Stomach (tissue), 9 donors: ENCODE results near the gene KLHL30. TPM values are rescaled to one million over a fixed set of nuclear protein-coding genes. Genes with fewer than 3 reads are reported as not detected.
"Not testable (repeated sequence)": the region's sequence is repeated elsewhere in the genome, so short reads cannot be mapped to it uniquely, and the experiment has no call there.

Experiments
- DNase-seq, 2 donors: peaks; one replicate each; pipeline versions ENCODE4 v3.0.0 to v3.0.0-alpha.2; 2013 to 2019
- H3K27ac ChIP-seq, 5 donors: fragments of 200-600 bp in 4 of 5; sonication (generic) in 4 of 5; one replicate each; pipeline ENCODE4 v1.5.1; 2013 to 2019; ENCODE audit warnings: mild to moderate bottlenecking in 1 of 5, moderate library complexity in 1 of 5
- H3K27me3 ChIP-seq, 3 donors: fragments of 200-600 bp; sonication (generic); one replicate each; pipeline ENCODE4 v1.5.1; 2017 to 2019; ENCODE audit warnings: mixed run types in 1 of 3
- H3K36me3 ChIP-seq, 4 donors: fragments of 200-600 bp; sonication (generic); 1 replicate in 3 of 4; 2 replicates in 1 of 4; pipeline ENCODE4 v1.5.1; 2016 to 2019
- H3K4me1 ChIP-seq, 4 donors: fragments of 200-600 bp; sonication (generic); one replicate each; pipeline ENCODE4 v1.5.1; 2016 to 2019
- H3K4me3 ChIP-seq, 4 donors: fragments of 200-600 bp; sonication (generic) in 3 of 4; one replicate each; pipeline ENCODE4 v1.5.1; 2016 to 2019; ENCODE audit warnings: mild to moderate bottlenecking in 1 of 4
- H3K9me3 ChIP-seq, 4 donors: fragments of 200-600 bp; sonication (generic); one replicate each; pipeline ENCODE4 v1.5.1; 2016 to 2019
- EP300 ChIP-seq: sonication (generic); formaldehyde crosslinking; IDR thresholded peaks from one replicate; pipeline ENCODE4 v1.6.1; 2017; ENCODE audit warnings: antibody characterized with exemption
- POLR2A ChIP-seq, 4 donors: fragments of 450-650 bp; IDR thresholded peaks; one replicate each; pipeline ENCODE4 v1.6.1; 2016; ENCODE audit warnings: antibody characterized with exemption in 4 of 4, control low read depth in 2 of 4, mild to moderate bottlenecking in 1 of 4, moderate library complexity in 1 of 4
- POLR2AphosphoS5 ChIP-seq, 3 donors: sonication (generic); formaldehyde crosslinking; IDR thresholded peaks; one replicate each; pipeline ENCODE4 v1.6.1; 2016; ENCODE audit warnings: antibody characterized with exemption in 3 of 3
- WGBS, 5 donors: extraction: QIAGEN DNeasy Blood & Tissue Kit in 3 of 5; methylation state at CpG; one replicate each; pipeline versions ENCODE4 v1.1.5 to v1.1.7; 2013 to 2018; 5-methylcytosine and 5-hydroxymethylcytosine counted together
- intact Hi-C: fragments of 100-400 bp; cut with DNase I; formaldehyde crosslinking; loops from one replicate; pipeline ENCODE4 v1.15.1; 2023; ENCODE audit warnings: low total_unique reads
- polyA plus RNA-seq, 3 donors: library from polyadenylated mRNA; stranded (reverse); fragments of 200-250 nt; gene quantifications; one replicate each; pipeline ENCODE4 v1.2.3, GENCODE V29; 2013
- total RNA-seq, 5 donors: library from RNA; depleted of rRNA; stranded (reverse); fragments of >200 nt; gene quantifications; one replicate each; pipeline versions ENCODE4 v1.1.0 to v1.2.3, GENCODE V29; 2014 to 2016
- TF ChIP-seq, protein P1 (sequence below), 7 experiments: fragments of 450-650 bp in 4 of 7; fragments of 200-600 bp in 3 of 7; sonication (generic) in 3 of 7; IDR thresholded peaks; one replicate each; pipeline ENCODE4 v1.5.1; 2016 to 2019; ENCODE audit warnings: antibody characterized with exemption in 7 of 7, control low read depth in 2 of 7, mild to moderate bottlenecking in 1 of 7
- donor health status: healthy with polysubstance abuse.
- donor health status: Bipolar disorder and iron deficiency.
- donor health status: healthy.

The KLHL30 gene
- total and polyA plus RNA-seq, 8 donors = 0.06 to 1.7 (median 0.37) TPM; not detected in 2

DNA sequence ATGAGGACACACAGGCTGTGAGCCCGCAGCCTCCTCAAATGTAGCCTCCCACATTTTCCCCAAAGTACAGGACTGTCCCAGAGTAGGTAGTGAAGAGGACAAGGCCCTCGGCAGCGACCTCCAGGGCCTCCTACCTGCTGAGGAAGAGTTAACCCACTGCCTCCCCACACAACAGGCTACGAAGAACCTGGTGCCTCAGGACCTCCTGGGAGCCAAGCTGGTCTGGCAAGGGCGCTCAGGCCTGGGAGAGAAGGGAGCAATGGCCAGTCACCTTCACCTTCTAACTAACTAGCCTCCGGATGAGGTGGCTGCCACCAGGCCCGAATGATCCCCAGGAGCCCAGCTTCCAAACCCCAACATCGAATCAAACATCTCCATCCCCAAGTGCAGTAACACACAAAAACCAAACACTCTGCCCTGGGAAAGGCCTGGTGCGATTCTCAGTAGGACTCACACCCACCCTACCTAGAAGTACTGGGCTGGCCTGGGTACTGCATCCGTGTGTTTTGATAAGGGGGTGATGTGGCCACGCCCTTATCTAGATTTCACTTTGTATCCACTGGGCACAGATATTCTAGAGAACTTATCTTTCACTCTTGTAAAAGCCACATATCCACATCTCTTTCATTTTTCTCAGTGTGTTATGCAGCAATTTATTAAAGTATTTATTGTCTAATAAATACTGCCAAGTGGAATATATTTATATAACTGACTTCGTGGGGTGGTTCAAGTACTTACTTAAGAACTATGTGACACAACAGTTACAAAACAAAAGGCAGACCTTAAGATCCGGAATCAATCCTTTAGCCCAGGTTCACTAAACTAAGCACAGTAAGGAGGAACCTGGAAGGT lies 30.0 kb downstream of the KLHL30 start:
- DNase-seq = peak in 1 of 2 donors; percentile 1
- TF ChIP-seq POLR2A (IDR thresholded peaks at IDR 0.05) (no peak), POLR2AphosphoS5 (IDR thresholded peaks at IDR 0.05) (no peak), EP300 (no peak)
- TF ChIP-seq, protein P1, sequence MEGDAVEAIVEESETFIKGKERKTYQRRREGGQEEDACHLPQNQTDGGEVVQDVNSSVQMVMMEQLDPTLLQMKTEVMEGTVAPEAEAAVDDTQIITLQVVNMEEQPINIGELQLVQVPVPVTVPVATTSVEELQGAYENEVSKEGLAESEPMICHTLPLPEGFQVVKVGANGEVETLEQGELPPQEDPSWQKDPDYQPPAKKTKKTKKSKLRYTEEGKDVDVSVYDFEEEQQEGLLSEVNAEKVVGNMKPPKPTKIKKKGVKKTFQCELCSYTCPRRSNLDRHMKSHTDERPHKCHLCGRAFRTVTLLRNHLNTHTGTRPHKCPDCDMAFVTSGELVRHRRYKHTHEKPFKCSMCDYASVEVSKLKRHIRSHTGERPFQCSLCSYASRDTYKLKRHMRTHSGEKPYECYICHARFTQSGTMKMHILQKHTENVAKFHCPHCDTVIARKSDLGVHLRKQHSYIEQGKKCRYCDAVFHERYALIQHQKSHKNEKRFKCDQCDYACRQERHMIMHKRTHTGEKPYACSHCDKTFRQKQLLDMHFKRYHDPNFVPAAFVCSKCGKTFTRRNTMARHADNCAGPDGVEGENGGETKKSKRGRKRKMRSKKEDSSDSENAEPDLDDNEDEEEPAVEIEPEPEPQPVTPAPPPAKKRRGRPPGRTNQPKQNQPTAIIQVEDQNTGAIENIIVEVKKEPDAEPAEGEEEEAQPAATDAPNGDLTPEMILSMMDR (IDR thresholded peaks at IDR 0.05) = no peak
- 74 to 85% (median 76%) methylated on average over 11 to 13 of the region's 13 CpGs for WGBS, 5 donors
- H3K4me1 ChIP-seq = peaks cover 30 to 42% (median 35%) of the 10 kb centered on the region in 4 donors
- H3K27ac ChIP-seq = peak overlapping the region in 4 of 5 donors; percentile 60 to 82 (median 76)
- H3K4me3 ChIP-seq = no peak overlapping the region
- peaks cover 24 to 68% (median 62%) of the 10 kb centered on the region in 4 donors for H3K36me3 ChIP-seq
- peaks cover 0 to 19% (median 10%) of the 10 kb centered on the region in 3 donors for H3K27me3 ChIP-seq
- H3K9me3 ChIP-seq = no peaks in the 10 kb centered on the region
- intact Hi-C loops = no loop called here

DNA sequence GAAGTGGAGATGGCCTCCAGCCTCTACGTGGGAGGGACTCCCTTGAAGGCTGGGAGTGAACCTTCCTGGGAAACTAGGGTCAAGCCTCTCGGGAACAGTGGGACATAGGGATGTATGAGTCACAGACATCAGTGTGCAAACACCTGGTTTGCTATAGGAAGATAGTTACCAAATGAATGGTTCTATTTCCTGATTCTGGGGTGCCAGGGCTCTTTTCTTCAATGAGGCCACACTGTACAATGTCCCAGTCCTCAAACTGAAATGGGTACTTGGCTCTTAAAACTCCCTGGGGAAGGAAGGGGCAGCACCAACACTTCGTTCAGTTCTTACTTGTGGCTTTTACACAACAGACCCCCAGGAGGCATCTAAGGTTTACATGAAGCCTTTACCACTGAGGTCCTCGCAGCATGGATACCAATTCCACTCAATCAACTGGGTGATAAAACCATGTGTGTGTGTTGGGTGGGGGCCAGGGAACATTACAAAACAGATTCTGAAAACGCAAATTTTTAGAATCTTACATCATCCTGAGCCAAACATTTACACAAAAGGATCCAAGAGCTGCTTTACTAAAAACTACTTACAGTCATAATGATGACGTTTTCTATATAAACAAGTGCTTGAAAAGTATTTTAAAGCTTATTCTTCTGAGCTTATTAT lies 30.7 kb downstream of the KLHL30 start:
- WGBS, 5 donors = 35 to 57% (median 49%) methylated on average over 6 of the region's 6 CpGs
- H3K4me1 ChIP-seq = peaks cover 23 to 35% (median 27%) of the 10 kb centered on the region in 4 donors
- H3K4me3 ChIP-seq = no peak overlapping the region
- no peaks in the 10 kb centered on the region for H3K9me3 ChIP-seq
- peak overlapping the region; percentile 59 to 82 (median 75) for H3K27ac ChIP-seq
- H3K36me3 ChIP-seq = peaks cover 31 to 75% (median 70%) of the 10 kb centered on the region in 4 donors
- peak in 1 of 3 donors; percentile 27 for TF ChIP-seq POLR2AphosphoS5 (IDR thresholded peaks at IDR 0.05)
- no peak for TF ChIP-seq POLR2A (IDR thresholded peaks at IDR 0.05)
- intact Hi-C loops = no loop called here
- peaks cover 0 to 12% (median 3%) of the 10 kb centered on the region in 3 donors for H3K27me3 ChIP-seq
- DNase-seq = peak in 1 of 2 donors; percentile 72

DNA sequence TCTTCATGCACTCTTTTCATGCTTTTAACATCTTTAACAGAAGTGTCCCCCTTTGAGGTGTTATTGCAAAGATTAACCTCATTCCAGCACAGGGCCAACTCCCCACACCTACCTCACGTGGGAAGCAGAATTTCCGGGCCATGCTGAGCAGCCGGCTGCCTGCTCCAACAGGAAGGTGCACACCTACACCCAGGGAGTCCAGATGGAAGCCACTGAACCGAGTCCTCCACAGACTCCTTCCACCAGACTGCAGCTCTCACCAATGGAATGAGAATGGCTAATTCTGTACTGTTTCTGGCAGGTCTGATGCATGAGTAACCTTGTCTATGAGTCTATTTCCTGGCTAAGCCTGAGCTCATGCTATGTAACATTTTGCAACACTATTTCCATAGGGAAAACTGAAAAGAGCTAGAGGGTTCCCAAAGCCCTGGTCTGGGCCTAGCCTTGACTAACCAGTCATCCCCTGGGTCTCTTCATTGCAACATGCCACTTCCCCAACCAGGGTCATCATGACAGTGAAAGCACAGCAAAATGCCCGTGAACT lies 31.3 kb downstream of the KLHL30 start:
- peak overlapping the region; percentile 30 to 82 (median 75) for H3K27ac ChIP-seq
- TF ChIP-seq POLR2AphosphoS5 (IDR thresholded peaks at IDR 0.05) (peak in 1 of 3 donors; percentile 36), POLR2A (IDR thresholded peaks at IDR 0.05) (no peak)
- TF ChIP-seq, protein P1 (IDR thresholded peaks at IDR 0.05) = no peak
- peaks cover 22 to 33% (median 26%) of the 10 kb centered on the region in 4 donors for H3K4me1 ChIP-seq
- H3K4me3 ChIP-seq = no peak overlapping the region
- DNase-seq = peak in 1 of 2 donors; percentile 37
- H3K27me3 ChIP-seq = peaks cover 0 to 6% (median 0%) of the 10 kb centered on the region in 3 donors
- intact Hi-C loops = no loop called here
- H3K9me3 ChIP-seq = no peaks in the 10 kb centered on the region
- WGBS, 5 donors = 37 to 55% (median 53%) methylated on average over 5 of the region's 5 CpGs
- H3K36me3 ChIP-seq = peaks cover 37 to 81% (median 76%) of the 10 kb centered on the region in 4 donors

DNA sequence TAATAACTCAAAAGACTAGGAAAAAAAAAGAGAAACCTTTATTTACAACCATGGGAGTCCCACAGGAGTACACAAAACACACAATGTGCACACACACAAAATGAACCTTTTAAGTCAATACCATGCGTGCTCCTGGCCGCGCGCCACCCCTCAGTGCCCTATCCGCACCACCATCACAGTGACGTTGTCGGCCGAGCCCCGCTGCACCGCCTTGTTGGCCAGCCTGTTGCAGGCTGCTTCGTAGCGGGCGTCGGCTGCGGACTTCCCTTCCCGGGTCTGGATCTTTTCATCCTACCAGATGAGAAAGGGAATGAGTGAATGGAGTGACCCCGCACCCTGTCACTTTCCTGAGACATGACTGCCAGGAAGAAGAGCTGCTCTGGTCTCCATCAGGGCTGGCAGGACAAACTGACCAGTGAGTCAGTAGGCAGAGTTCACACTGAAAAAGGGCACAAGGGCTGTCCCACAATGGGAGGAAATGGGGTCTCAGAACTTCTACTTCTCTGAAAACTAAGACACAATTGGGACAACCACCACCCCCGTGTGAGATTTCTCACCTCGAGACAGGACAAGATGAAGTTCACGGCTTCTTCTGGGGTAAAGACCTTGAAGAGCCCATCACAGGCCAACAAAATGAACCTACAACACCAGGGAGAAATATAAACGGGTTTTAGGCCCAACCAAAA lies 32.1 kb downstream of the KLHL30 start:
- DNase-seq = peak in 1 of 2 donors; percentile 17
- TF ChIP-seq POLR2AphosphoS5 (IDR thresholded peaks at IDR 0.05) (no peak), POLR2A (IDR thresholded peaks at IDR 0.05) (no peak), EP300 (no peak)
- TF ChIP-seq, protein P1 (IDR thresholded peaks at IDR 0.05) = no peak
- Histone ChIP-seq H3K27me3 (no peaks in the 10 kb centered on the region), H3K4me3 (no peak overlapping the region), H3K27ac (peak overlapping the region in 4 of 5 donors; percentile 60 to 82 (median 76)), H3K4me1 (peaks cover 22 to 33% (median 26%) of the 10 kb centered on the region in 4 donors), H3K9me3 (no peaks in the 10 kb centered on the region), H3K36me3 (peaks cover 39 to 89% (median 83%) of the 10 kb centered on the region in 4 donors)
- intact Hi-C loops = no loop called here
- WGBS, 5 donors = 84 to 87% (median 86%) methylated on average over 21 of the region's 21 CpGs

DNA sequence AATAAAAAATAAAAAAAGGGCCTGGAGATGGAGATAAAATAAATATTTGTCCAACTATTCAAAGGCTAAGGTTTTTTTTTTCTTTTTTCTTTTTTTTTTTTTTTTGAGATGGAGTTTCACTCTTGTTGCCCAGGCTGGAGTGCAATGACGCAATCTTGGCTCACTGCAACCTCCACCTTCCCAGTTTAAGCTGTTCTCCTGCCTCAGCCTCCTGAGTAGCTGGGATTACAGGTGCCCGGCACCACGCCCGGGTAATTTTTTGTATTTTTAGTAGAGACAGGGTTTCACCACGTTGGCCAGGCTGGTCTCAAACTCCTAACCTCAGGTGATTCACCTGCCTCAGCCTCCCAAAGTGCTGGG lies 32.6 kb downstream of the KLHL30 start:
- peak overlapping the region in 4 of 5 donors; percentile 60 to 82 (median 76) for H3K27ac ChIP-seq
- intact Hi-C loops = not testable (repeated sequence)
- H3K36me3 ChIP-seq = peaks cover 39 to 94% (median 88%) of the 10 kb centered on the region in 4 donors

More for the DNA sequence above, 32.6 kb downstream of the KLHL30 start:
- DNase-seq, H3K4me3 ChIP-seq, H3K9me3 ChIP-seq, H3K27me3 ChIP-seq: not testable (repeated sequence)
- peaks cover 22 to 33% (median 26%) of the 10 kb centered on the region in 4 donors for H3K4me1 ChIP-seq
- 88 to 91% (median 90%) methylated on average over 5 of the region's 5 CpGs for WGBS, 5 donors
